GM18873 (cell line): ENCODE measurements around the gene CUX1.
A peak's percentile ranks its signal among the peaks of the same experiment; 100 is the strongest.
"Not testable (repeated sequence)": the region's sequence is repeated elsewhere in the genome, so short reads cannot be mapped to it uniquely, and the experiment has no call there.

Experiments used
- ATAC-seq: cut with Tn5 transposase; IDR thresholded peaks from one replicate; pipeline ENCODE4 v1.9.1; 2021; ENCODE audit warnings: mild to moderate bottlenecking, moderate library complexity, moderate number of reproducible peaks; ENCODE audit not compliant: unreplicated experiment, low FRiP score

The CUX1 gene

GRCh38 chr7:102115181-102115580, 297.8 kb downstream of the CUX1 start:
- ATAC-seq: no peak

GRCh38 chr7:102115931-102116330, 298.5 kb downstream of the CUX1 start:
- ATAC-seq: no peak

- ATAC-seq: no peak
Measured at GRCh38 chr7:102117743-102118142, 300.3 kb downstream of the CUX1 start.

DNA sequence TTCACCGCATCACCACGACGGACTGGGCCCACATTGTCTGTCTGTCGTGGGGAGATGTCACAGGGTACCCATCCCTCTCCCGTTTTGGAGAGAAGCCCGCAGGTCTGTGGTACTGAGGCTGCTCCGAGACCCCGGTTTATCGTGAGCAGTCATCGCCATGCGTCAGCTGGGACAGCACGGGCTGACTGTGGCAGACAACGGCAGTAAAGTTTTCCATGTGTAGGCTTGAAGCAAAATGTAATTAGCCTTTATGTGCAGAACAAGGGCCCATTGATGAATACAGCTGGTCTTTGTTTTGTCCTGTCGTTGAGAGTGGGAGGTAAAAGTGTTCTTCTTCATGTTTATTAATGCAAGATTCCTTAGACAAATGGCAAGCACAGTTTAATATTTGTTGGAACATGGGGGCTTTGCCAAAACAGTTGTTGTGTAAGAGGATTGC, 301.8 kb downstream of the CUX1 start:
- no peak for ATAC-seq

DNA sequence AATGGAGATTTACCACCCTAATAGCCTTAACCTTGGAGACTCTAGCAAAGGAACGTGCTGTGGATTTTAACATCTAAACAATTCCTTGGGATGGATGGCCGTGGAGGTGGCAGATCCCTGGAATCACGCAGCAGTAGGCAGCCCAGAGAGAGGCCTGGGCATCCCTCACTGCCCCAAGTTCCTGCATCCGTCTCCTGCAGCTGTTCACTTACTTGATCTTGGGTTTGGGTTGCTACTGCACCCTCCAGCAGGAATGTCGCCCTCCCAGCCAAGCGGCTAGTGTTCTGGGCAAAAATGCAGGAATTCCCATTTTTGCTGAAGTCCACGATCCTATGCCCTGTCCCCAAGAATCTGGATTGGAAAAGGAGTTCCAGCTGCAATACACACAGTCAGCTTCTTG, 302.5 kb downstream of the CUX1 start:
- no peak for ATAC-seq

DNA sequence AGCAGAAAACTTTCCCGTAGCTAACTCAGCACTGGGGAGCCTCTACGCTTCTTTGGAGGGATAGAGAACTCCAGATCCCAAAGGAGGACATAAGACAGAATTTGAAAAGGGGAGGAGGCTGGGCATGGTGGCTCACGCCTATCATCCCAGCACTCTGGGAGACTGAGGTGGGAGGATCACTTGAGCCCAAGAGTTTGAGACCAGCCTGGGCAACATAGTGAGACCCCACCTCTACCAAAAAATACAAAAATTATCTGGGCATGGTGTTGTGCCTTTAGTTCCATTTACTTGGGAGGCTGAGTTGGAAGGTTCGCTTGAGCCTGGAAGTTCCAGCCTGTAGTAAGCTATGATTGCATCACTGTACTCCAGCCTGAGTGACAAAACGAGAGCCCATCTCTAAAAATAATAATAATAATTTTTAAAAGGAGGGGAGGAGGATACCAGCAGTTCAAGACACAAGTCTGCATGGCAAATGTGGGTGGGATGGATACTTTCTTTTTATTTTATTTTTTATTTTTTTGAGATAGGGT, 303.3 kb downstream of the CUX1 start:
- ATAC-seq: no peak

DNA sequence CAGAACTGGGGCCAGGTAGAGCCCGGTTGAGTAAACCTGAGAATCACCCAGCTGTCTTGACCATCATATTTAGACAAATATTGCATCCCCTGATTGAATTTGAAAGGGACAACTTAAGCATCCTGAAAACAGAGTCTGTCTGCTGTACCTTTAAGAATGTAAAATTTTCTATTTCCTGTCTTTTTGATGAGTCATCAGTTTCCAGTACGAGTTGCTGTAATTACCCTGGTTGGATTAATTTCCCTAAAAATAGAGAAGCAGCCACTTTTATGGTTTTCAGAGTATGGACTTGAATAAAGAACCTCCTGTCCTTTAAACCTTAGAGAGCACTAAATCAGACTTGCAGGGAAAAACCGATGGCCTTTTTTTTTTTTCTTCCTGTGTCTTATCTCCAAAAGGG, 304.6 kb downstream of the CUX1 start:
- no peak for ATAC-seq

- ATAC-seq: peak; percentile 62
Measured at GRCh38 chr7:102125127-102125596, 307.7 kb downstream of the CUX1 start.

- ATAC-seq: no peak
Measured at GRCh38 chr7:102128303-102128702, 310.9 kb downstream of the CUX1 start.

- no peak for ATAC-seq
Measured at GRCh38 chr7:102129636-102130370, 312.4 kb downstream of the CUX1 start.

GRCh38 chr7:102132209-102132752, 314.9 kb downstream of the CUX1 start:
- ATAC-seq: no peak

GRCh38 chr7:102138676-102139075, 321.2 kb downstream of the CUX1 start:
- ATAC-seq: no peak

GRCh38 chr7:102140952-102141370, 323.5 kb downstream of the CUX1 start:
- no peak for ATAC-seq

GRCh38 chr7:102142433-102142832, 325.0 kb downstream of the CUX1 start:
- ATAC-seq: not testable (repeated sequence)

DNA sequence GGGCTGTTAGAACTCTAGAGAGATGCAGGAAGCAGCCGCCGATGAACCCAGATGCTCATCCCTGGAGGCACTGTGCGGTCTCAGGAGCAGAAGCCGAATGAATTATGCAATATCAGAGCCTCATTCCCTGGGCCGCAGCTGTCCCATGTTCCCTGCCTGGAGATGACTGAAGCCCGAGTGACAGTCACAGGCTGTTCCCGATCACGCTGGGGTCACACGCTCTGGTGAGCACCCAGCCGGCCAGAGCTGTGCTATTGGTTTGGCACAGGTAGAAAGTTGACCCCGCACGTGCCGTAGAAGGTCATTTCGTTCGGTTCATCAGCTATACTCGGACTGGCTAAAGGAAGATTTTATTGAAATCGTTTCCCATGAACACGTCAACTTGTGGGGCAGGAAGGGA, 328.7 kb downstream of the CUX1 start:
- no peak for ATAC-seq

DNA sequence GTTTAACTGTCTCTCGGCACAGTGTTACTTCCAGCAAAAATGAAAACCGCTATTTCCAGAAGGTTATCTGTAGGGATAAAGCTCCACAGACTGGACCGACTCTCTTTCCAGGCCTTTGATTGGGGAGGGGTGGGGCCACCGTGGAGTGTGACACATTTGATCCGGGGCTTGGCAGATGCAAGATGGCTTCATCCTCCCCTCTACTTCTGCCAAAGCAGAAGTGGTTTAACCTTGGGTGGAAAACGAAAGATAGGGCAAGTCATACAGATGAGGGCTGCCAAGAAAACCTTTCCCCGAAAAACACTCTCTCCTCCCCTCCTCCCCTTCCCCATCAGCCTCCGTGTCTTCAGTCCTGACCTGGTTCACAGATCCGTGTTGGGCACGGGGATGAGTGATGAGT, 329.6 kb downstream of the CUX1 start:
- no peak for ATAC-seq

GRCh38 chr7:102148799-102149198, 331.4 kb downstream of the CUX1 start:
- ATAC-seq: no peak

- no peak for ATAC-seq
Measured at GRCh38 chr7:102149416-102149815, 332.0 kb downstream of the CUX1 start.

GRCh38 chr7:102150266-102150665, 332.8 kb downstream of the CUX1 start:
- ATAC-seq: no peak

DNA sequence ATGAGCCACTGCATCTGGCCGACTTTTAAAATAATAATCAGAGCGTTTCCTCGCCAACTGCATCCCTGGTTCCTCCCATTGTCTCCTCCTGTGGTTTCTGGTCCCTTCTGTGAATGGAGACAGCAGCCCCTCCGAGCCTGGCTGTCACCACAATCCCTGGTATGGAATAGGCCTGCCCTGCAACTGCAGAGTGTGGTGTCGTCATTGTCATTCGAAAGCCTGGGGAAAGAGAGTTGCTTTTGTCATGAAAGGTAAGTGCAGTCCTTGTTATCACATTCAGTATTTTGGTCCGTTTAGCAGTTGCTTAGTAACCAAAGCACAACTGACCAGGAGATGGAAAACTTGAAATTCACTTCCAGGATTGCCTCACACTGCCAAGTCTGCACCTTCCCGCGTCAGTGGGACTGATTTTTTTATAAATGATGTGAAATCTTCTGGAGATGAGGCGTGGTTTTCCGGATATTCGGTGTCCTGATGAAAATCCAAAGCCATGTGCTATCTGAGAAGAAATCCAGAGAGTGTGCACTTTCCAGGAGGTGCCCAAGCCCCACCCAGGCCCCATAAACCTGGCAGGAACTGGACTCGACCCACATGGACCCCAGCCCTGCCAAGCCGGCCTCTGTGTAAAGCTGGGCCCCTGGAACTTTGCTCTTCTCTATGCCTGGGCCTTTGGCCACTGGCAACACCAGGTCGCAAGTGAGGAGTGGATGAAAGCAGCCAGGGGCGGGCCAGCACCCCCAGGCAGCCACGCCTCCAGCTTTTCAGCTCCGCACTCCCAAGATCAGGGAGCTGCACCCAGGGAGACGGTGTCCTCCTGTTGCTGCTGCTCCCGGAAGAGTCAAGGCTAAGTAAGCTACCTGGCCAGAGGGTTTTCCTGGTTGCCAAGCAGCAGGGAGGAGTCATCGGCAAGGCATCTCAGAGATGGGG, 335.5 kb downstream of the CUX1 start:
- ATAC-seq: no peak

DNA sequence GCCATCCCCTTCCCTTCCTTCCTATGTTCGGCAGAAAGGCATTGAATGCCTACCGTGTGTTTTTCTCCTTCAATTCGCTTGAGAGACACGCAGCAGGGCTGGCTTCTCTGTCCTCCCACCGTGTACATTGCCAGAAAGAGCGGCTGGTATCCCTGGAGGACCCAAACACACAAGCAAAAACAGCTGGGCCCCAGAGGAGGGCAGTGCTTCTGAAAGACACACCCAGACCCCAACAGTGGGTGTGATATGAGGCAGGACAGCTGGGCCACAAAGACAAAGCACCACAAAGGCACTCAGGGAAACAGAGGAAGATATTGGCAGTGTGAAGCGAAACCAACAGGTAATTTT, 336.1 kb downstream of the CUX1 start:
- ATAC-seq: no peak
